WTC11 (cell line): ENCODE data around the gene SCYL3. TPM values are rescaled to one million over a fixed set of nuclear protein-coding genes. Genes with fewer than 3 reads are reported as not detected.

Experiments used
- ATAC-seq: fragments of 200-7000 bp; cut with Tn5 transposase; 2 replicates; pipeline ENCODE4 v1.10.0; 2021; ENCODE audit warnings: mild to moderate bottlenecking, moderate library complexity
- CTCF ChIA-PET: fragments of 300-600 bp; sonication (Branson Sonifier 250); formaldehyde crosslinking; loops from one replicate; lab custom pipeline; 2021; ENCODE audit warnings: antibody characterized with exemption; lab: Charles Lee
- POLR2A ChIA-PET: fragments of 350-600 bp; sonication (Branson Sonifier 250); formaldehyde crosslinking; loops from one replicate; lab custom pipeline; 2021; ENCODE audit warnings: antibody characterized with exemption; lab: Charles Lee
- DNase-seq: peaks from one replicate; pipeline ENCODE4 v3.0.0; 2021; ENCODE audit warnings: low spot score
- H3K27ac Mint-ChIP-seq: 2 replicates; pipeline ENCODE4 v1.8.0; 2021; ENCODE audit warnings: mixed read lengths
- H3K27me3 Mint-ChIP-seq: 2 replicates; pipeline ENCODE4 v1.8.0; 2021; ENCODE audit warnings: low read depth, mild to moderate bottlenecking, moderate library complexity, mixed read lengths
- H3K36me3 Mint-ChIP-seq: 2 replicates; pipeline ENCODE4 v1.8.0; 2021; ENCODE audit warnings: mixed read lengths
- H3K4me1 Mint-ChIP-seq: 2 replicates; pipeline ENCODE4 v1.8.0; 2022; ENCODE audit warnings: mixed read lengths
- H3K4me3 Mint-ChIP-seq: 2 replicates; pipeline ENCODE4 v1.8.0; 2021; ENCODE audit warnings: mild to moderate bottlenecking, moderate library complexity, mixed read lengths
- H3K9me3 Mint-ChIP-seq: 2 replicates; pipeline ENCODE4 v1.8.0; 2021; ENCODE audit warnings: mixed read lengths
- CTCF ChIP-seq: fragments of 200-600 bp; IDR thresholded peaks from 2 replicates; pipeline ENCODE4 v1.8.0; 2022; ENCODE audit warnings: antibody characterized with exemption
- FOXP4 ChIP-seq: sonication (generic); formaldehyde crosslinking; IDR thresholded peaks from 2 replicates; pipeline ENCODE4 v1.8.0; 2022; ENCODE audit warnings: mild to moderate bottlenecking, missing genetic modification reagents
- GABPB1 ChIP-seq: sonication (generic); formaldehyde crosslinking; IDR thresholded peaks from 2 replicates; pipeline ENCODE4 v1.8.1; 2023; ENCODE audit warnings: mild to moderate bottlenecking, missing genetic modification reagents
- IRF1 ChIP-seq: sonication (generic); formaldehyde crosslinking; IDR thresholded peaks from 2 replicates; pipeline ENCODE4 v1.8.0; 2023; ENCODE audit warnings: missing genetic modification reagents
- IRF2 ChIP-seq: sonication (generic); formaldehyde crosslinking; IDR thresholded peaks from 2 replicates; pipeline ENCODE4 v1.8.0; 2022; ENCODE audit warnings: low read depth, missing genetic modification reagents, borderline replicate concordance
- JUN ChIP-seq: sonication (generic); formaldehyde crosslinking; IDR thresholded peaks from 2 replicates; pipeline ENCODE4 v1.8.0; 2023; ENCODE audit warnings: mild to moderate bottlenecking, missing genetic modification reagents
- KAT7 ChIP-seq: sonication (generic); formaldehyde crosslinking; IDR thresholded peaks from 2 replicates; pipeline ENCODE4 v1.8.1; 2023; ENCODE audit warnings: missing genetic modification reagents, mild to moderate bottlenecking, borderline replicate concordance
- MXD4 ChIP-seq: fragments of 250-450 bp; sonication (Bioruptor Pico); IDR thresholded peaks from 2 replicates; pipeline ENCODE4 v1.8.0; 2021; ENCODE audit warnings: mild to moderate bottlenecking, moderate library complexity, borderline replicate concordance
- MYBL2 ChIP-seq: sonication (generic); formaldehyde crosslinking; IDR thresholded peaks from 2 replicates; pipeline ENCODE4 v1.8.1; 2023; ENCODE audit warnings: mild to moderate bottlenecking, moderate library complexity, missing genetic modification reagents
- PRRX2 ChIP-seq: fragments of 250-450 bp; sonication (Bioruptor Pico); IDR thresholded peaks from 2 replicates; pipeline ENCODE4 v1.8.0; 2021; ENCODE audit warnings: mild to moderate bottlenecking
- TEAD1 ChIP-seq: sonication (generic); formaldehyde crosslinking; IDR thresholded peaks from 2 replicates; pipeline ENCODE4 v1.8.0; 2022; ENCODE audit warnings: mild to moderate bottlenecking, missing genetic modification reagents
- TEAD4 ChIP-seq: sonication (generic); formaldehyde crosslinking; IDR thresholded peaks from 2 replicates; pipeline ENCODE4 v1.8.0; 2022; ENCODE audit warnings: mild to moderate bottlenecking, missing genetic modification reagents
- ZNF121 ChIP-seq: sonication (generic); formaldehyde crosslinking; IDR thresholded peaks from 2 replicates; pipeline ENCODE4 v1.8.0; 2023; ENCODE audit warnings: missing genetic modification reagents
- ZNF138 ChIP-seq: sonication (generic); formaldehyde crosslinking; conservative IDR thresholded peaks from 2 replicates; pipeline ENCODE4 v1.8.1; 2022; ENCODE audit warnings: mild to moderate bottlenecking, moderate library complexity, missing genetic modification reagents
- ZNF317 ChIP-seq: sonication (generic); formaldehyde crosslinking; IDR thresholded peaks from 2 replicates; pipeline ENCODE4 v1.8.1; 2023; ENCODE audit warnings: low read depth, mild to moderate bottlenecking, moderate library complexity, missing genetic modification reagents, borderline replicate concordance
- ZNF396 ChIP-seq: fragments of 250-450 bp; sonication (Bioruptor Pico); IDR thresholded peaks from 2 replicates; pipeline ENCODE4 v1.8.0; 2021; ENCODE audit warnings: mild to moderate bottlenecking, moderate library complexity, borderline replicate concordance
- ZSCAN18 ChIP-seq: fragments of 250-450 bp; sonication (Bioruptor Pico); IDR thresholded peaks from 2 replicates; pipeline ENCODE4 v2.1.2; 2022; ENCODE audit warnings: mild to moderate bottlenecking, moderate library complexity
- total RNA-seq: library from RNA; stranded (reverse); gene quantifications from 3 replicates; pipeline ENCODE4 v1.2.3, GENCODE V29; 2021
- TF ChIP-seq, protein P1 (sequence below): sonication (generic); formaldehyde crosslinking; IDR thresholded peaks from 2 replicates; pipeline ENCODE4 v1.8.1; 2022; ENCODE audit warnings: missing genetic modification reagents, borderline replicate concordance
- TF ChIP-seq, protein P2 (sequence below): sonication (generic); formaldehyde crosslinking; IDR thresholded peaks from 2 replicates; pipeline ENCODE4 v1.8.1; 2023; ENCODE audit warnings: mild to moderate bottlenecking, missing genetic modification reagents, moderate library complexity
- TF ChIP-seq, protein P3 (sequence below): sonication (generic); formaldehyde crosslinking; IDR thresholded peaks from 2 replicates; pipeline ENCODE4 v1.8.0; 2022; ENCODE audit warnings: mild to moderate bottlenecking, missing genetic modification reagents
- TF ChIP-seq, protein P4 (sequence below): sonication (generic); formaldehyde crosslinking; IDR thresholded peaks from 2 replicates; pipeline ENCODE4 v1.8.1; 2023; ENCODE audit warnings: mild to moderate bottlenecking, missing genetic modification reagents, moderate library complexity
- TF ChIP-seq, protein P5 (sequence below): sonication (generic); formaldehyde crosslinking; IDR thresholded peaks from 2 replicates; pipeline ENCODE4 v1.8.1; 2023; ENCODE audit warnings: mild to moderate bottlenecking, missing genetic modification reagents

Gene SCYL3
- total RNA-seq, 1 experiment from 2014 or later: 5.3 TPM

DNA sequence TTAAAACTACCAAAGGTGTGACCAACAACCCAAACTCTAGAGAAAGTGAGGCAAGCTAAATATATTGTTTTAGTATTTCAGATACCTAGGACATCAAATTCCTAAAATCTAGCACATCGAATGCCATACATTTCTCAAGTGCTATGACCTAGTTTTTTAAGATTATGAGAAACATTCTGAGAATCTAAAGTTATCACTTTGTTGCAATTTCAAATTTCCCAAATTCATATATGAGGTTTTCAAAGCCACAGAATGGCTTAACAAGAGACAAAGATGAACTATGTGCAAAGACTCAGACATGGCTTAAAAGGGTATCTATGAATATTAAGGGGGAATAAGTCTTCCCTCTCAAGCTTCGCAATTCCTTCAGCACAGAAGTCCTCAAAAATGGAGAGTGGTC is 6.8 kb downstream of the SCYL3 start (continued):
- no peak for TF ChIP-seq PRRX2

DNA sequence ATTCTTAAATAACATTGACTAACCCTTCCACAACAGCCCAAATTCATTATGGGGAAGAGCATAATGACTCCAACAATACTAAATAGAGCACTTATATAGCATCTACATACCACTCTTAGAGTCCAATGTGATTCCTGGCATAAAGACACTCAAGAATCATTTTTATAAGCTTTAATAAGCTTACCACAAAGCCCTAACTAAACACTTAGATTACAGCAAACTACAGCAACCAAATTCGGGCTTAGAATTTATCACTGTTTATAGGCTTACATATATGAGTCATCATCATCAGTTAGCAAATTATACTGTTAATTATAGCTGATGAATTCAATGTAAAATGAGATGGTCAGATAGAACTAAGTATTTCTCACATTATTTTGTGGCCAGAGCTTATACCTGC is 7.3 kb downstream of the SCYL3 start:
- no peak overlapping the region for H3K4me3 Mint-ChIP-seq
- ChIA-PET CTCF (no interaction called here), POLR2A (no interaction called here)
- no peaks in the 10 kb centered on the region for H3K27me3 Mint-ChIP-seq
- no peak overlapping the region for H3K27ac Mint-ChIP-seq
- peaks cover 20% of the 10 kb centered on the region for H3K4me1 Mint-ChIP-seq
- DNase-seq (no peak), ATAC-seq (no peak)
- TF ChIP-seq JUN (no peak), TEAD1 (CRISPR knock-in tag) (no peak), ZNF396 (CRISPR knock-in tag) (no peak), IRF2 (CRISPR knock-in tag) (no peak), TEAD4 (CRISPR knock-in tag) (no peak), ZNF138 (no peak), KAT7 (no peak), IRF1 (CRISPR knock-in tag) (no peak), MXD4 (CRISPR knock-in tag) (no peak), ZNF317 (no peak), FOXP4 (CRISPR knock-in tag) (no peak), ZSCAN18 (CRISPR knock-in tag) (no peak), GABPB1 (CRISPR knock-in tag) (no peak)
- TF ChIP-seq, protein P1, sequence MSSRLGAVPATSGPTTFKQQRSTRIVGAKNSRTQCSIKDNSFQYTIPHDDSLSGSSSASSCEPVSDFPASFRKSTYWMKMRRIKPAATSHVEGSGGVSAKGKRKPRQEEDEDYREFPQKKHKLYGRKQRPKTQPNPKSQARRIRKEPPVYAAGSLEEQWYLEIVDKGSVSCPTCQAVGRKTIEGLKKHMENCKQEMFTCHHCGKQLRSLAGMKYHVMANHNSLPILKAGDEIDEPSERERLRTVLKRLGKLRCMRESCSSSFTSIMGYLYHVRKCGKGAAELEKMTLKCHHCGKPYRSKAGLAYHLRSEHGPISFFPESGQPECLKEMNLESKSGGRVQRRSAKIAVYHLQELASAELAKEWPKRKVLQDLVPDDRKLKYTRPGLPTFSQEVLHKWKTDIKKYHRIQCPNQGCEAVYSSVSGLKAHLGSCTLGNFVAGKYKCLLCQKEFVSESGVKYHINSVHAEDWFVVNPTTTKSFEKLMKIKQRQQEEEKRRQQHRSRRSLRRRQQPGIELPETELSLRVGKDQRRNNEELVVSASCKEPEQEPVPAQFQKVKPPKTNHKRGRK: no peak
- TF ChIP-seq, protein P2, sequence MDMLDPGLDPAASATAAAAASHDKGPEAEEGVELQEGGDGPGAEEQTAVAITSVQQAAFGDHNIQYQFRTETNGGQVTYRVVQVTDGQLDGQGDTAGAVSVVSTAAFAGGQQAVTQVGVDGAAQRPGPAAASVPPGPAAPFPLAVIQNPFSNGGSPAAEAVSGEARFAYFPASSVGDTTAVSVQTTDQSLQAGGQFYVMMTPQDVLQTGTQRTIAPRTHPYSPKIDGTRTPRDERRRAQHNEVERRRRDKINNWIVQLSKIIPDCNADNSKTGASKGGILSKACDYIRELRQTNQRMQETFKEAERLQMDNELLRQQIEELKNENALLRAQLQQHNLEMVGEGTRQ: no peak
- TF ChIP-seq, protein P3, sequence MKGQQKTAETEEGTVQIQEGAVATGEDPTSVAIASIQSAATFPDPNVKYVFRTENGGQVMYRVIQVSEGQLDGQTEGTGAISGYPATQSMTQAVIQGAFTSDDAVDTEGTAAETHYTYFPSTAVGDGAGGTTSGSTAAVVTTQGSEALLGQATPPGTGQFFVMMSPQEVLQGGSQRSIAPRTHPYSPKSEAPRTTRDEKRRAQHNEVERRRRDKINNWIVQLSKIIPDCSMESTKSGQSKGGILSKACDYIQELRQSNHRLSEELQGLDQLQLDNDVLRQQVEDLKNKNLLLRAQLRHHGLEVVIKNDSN: no peak
- peaks cover 26% of the 10 kb centered on the region for H3K36me3 Mint-ChIP-seq
- H3K9me3 Mint-ChIP-seq: 0 out of 2 replicates have a peak, but pooled peaks cover 5% of the 10 kb centered on the region

GRCh38 chr1:169885207-169885606 is 8.5 kb downstream of the SCYL3 start:
- POLR2A ChIA-PET: no interaction called here
- no peak for ATAC-seq

More at GRCh38 chr1:169885207-169885606, 8.5 kb downstream of the SCYL3 start:
- H3K9me3 Mint-ChIP-seq: 0 out of 2 replicates have a peak, but pooled peaks cover 5% of the 10 kb centered on the region
- H3K4me3 Mint-ChIP-seq: no peak overlapping the region
- TF ChIP-seq, protein P4, sequence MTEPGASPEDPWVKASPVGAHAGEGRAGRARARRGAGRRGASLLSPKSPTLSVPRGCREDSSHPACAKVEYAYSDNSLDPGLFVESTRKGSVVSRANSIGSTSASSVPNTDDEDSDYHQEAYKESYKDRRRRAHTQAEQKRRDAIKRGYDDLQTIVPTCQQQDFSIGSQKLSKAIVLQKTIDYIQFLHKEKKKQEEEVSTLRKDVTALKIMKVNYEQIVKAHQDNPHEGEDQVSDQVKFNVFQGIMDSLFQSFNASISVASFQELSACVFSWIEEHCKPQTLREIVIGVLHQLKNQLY (CRISPR knock-in tag): no peak
- no peak for TF ChIP-seq ZNF121
- TF ChIP-seq, protein P5, sequence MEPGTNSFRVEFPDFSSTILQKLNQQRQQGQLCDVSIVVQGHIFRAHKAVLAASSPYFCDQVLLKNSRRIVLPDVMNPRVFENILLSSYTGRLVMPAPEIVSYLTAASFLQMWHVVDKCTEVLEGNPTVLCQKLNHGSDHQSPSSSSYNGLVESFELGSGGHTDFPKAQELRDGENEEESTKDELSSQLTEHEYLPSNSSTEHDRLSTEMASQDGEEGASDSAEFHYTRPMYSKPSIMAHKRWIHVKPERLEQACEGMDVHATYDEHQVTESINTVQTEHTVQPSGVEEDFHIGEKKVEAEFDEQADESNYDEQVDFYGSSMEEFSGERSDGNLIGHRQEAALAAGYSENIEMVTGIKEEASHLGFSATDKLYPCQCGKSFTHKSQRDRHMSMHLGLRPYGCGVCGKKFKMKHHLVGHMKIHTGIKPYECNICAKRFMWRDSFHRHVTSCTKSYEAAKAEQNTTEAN (CRISPR knock-in tag): no peak
- TF ChIP-seq CTCF: no peak
- no peak for TF ChIP-seq MYBL2 (CRISPR knock-in tag)
- H3K4me1 Mint-ChIP-seq: peaks cover 9% of the 10 kb centered on the region
- H3K36me3 Mint-ChIP-seq: peaks cover 28% of the 10 kb centered on the region
- no peaks in the 10 kb centered on the region for H3K27me3 Mint-ChIP-seq
- no peak overlapping the region for H3K27ac Mint-ChIP-seq
- DNase-seq: no peak
- CTCF ChIA-PET: no interaction called here
